ENCODE measurements around the gene NHLRC2.

GRCh38 chr10:113922787-113923570 is 68.5 kb downstream of the NHLRC2 start:
- TF ChIP-seq, protein P1, sequence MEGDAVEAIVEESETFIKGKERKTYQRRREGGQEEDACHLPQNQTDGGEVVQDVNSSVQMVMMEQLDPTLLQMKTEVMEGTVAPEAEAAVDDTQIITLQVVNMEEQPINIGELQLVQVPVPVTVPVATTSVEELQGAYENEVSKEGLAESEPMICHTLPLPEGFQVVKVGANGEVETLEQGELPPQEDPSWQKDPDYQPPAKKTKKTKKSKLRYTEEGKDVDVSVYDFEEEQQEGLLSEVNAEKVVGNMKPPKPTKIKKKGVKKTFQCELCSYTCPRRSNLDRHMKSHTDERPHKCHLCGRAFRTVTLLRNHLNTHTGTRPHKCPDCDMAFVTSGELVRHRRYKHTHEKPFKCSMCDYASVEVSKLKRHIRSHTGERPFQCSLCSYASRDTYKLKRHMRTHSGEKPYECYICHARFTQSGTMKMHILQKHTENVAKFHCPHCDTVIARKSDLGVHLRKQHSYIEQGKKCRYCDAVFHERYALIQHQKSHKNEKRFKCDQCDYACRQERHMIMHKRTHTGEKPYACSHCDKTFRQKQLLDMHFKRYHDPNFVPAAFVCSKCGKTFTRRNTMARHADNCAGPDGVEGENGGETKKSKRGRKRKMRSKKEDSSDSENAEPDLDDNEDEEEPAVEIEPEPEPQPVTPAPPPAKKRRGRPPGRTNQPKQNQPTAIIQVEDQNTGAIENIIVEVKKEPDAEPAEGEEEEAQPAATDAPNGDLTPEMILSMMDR (IDR thresholded peaks at IDR 0.05) = no peak
- TF ChIP-seq POLR2A (IDR thresholded peaks at IDR 0.05) = no peak

All from thyroid gland (tissue), 4 donors.